AG09319 (cell line): ENCODE results near the gene HS3ST3A1.

Experiments used
- DNase-seq: peaks from one replicate; pipeline ENCODE4 v3.0.0-alpha.2; 2010; ENCODE audit warnings: low read depth; ENCODE audit errors: extremely low read depth
- CTCF ChIP-seq: IDR thresholded peaks from 2 replicates; pipeline ENCODE4 v1.5.1; 2011; ENCODE audit warnings: low read depth, mild to moderate bottlenecking, inconsistent platforms, low read length, moderate library complexity

HS3ST3A1 gene

DNA sequence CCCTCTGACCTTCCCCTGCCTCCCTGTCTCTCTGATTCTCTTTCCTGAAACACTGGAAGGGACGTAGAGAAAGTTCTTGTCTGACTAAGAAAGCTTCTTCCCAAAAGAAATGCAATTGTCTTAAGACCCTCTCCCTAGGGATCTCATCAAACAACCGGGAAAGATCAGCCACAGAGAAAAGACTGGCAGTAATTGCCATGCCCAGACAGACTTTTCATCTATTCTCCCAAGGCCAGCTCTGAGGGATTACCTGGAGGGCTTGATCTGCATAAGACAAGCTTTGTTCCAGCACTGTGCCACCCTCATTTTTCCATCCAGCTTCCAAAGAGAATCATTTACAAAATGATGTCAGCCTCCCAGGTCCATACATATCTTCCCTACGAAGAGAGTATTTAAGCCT is 38.8 kb upstream of the HS3ST3A1 start:
- no peak for TF ChIP-seq CTCF
- no peak for DNase-seq

- peak; percentile 11 for DNase-seq
- no peak for TF ChIP-seq CTCF
Measured at GRCh38 chr17:13638855-13639458, 37.2 kb upstream of the HS3ST3A1 start.

- TF ChIP-seq CTCF, result no peak
- DNase-seq, result no peak
Measured at GRCh38 chr17:13636951-13637350, 35.2 kb upstream of the HS3ST3A1 start.

DNA sequence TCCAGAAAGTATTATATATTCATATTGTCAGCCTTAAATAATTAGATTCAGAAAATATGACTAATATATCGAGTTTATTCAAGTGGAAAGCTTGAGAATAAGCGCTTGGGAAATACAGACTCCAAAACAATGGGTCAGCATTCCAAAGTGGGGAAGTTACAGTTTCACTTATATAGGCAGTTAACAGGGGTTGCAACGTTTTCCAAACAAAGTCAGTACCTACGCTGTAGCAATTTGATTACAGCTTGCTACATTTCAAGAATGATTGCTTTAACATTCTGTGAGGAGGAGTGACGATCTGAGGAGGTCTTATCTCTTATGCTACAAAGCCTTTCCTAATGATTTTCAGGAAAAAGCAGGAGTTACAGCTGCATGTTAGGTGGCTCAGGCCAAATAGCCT is 34.2 kb upstream of the HS3ST3A1 start:
- DNase-seq, result no peak
- TF ChIP-seq CTCF, result no peak

GRCh38 chr17:13634021-13634420 is 32.3 kb upstream of the HS3ST3A1 start:
- DNase-seq, result no peak
- no peak for TF ChIP-seq CTCF

DNA sequence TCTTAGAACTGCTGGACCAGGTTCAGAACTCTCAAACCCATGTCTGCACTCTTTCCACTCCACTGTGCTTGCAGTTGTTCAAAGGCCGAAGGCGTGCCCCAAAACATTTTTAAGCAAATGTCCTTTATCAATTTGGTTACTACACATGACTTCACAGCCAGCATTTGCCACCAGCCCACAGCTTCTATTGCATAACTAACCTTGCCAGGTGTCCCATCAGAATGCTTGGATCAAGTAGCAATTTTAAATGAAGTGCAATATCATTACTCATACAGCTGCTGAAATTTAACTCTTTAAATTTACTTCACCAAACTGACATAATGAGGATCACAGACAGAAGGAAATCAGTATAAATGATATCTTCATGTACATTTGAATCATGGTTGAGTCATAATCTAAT is 29.8 kb upstream of the HS3ST3A1 start:
- no peak for DNase-seq
- TF ChIP-seq CTCF, result no peak

GRCh38 chr17:13626703-13627102 is 25.0 kb upstream of the HS3ST3A1 start:
- no peak for TF ChIP-seq CTCF
- no peak for DNase-seq
